HTERT RPE-1 (cell line): ENCODE results near the gene MINDY3.

Experiments
- in situ Hi-C: fragments of 300-500 bp; cut with MboI; formaldehyde crosslinking; loops from 4 replicates; pipeline ENCODE4 v1.14.3; 2020; ENCODE audit warnings: low sequenced_read_pairs

MINDY3 gene

GRCh38 chr10:15739254-15739970 lies 120.9 kb downstream of the MINDY3 start:
- in situ Hi-C loops: no loop called here

- in situ Hi-C loops: no loop called here
These were observed 121.9 kb downstream of the MINDY3 start for GRCh38 chr10:15738270-15738925.

DNA sequence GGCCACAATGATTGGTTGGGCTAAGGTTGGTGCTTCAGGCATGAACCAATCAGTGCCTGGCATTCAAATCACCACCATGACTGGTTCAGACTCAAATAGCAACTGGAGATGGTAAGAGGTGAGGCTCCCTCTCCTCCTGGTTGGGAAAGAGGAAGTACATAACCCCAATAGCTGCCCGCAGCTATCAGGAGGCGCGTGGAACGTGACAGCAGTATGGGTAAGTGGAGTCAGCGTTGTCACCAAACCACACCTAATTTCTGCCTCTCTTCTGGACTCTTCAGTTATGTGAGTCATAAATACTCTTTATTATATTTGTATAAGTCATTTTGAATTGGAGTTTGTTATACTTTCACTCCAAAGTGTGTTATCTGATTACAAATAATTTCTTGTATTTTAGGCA lies 122.7 kb downstream of the MINDY3 start:
- in situ Hi-C loops: no loop called here

DNA sequence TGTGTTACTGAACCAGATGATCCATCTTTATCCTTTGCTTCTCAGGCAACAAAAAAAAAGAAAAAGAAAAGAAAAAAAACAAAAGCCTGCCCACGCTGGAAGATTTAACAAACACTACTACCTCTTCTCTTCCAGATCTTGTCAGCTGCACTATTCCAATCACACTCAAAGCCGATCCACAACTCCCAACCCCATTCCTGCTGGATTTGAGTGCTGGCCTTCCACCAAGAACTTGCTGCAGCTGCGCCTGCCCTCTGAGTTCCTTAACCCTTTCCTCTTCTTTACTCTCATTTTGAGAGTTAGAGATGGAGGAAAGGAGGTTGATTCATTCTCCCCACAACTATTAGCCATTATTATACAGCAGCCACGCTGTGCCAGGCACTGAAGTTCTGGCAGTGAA lies 124.5 kb downstream of the MINDY3 start:
- in situ Hi-C loops: no loop called here

GRCh38 chr10:15730341-15730740 lies 130.0 kb downstream of the MINDY3 start:
- in situ Hi-C loops: no loop called here

DNA sequence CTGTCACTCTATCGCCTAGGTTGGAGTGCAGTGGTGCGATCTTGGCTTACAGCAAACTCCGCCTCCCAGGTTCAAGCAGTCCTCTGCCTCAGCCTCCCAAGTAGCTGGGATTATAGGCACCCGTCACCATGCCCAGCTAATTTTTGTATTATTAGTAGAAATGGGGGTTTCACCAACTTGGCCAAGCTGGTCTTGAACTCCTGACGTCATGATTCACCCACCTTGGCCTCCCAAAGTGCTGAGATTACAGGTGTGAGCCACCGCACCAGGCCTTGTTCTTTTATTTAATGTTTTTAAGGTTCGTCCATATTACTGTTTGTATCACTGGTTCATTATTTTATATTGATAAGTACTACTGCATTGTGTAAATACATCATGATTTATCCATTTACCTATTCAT lies 130.4 kb downstream of the MINDY3 start:
- in situ Hi-C loops: no loop called here
